Pancreas (tissue), 10 donors: Measurements from ENCODE around the gene KLC1. TPM values are rescaled to one million over a fixed set of nuclear protein-coding genes. Genes with fewer than 3 reads are reported as not detected.
A peak's percentile ranks its signal among the peaks of the same experiment; 100 is the strongest.

Experiments used
- ATAC-seq, 4 donors: fragments of 200-7000 bp; cut with Tn5 transposase; one replicate each; pipeline versions ENCODE4 v1.8.0 to v1.9.1; 2020; ENCODE audit warnings: mild to moderate bottlenecking in 4 of 4, moderate library complexity in 4 of 4
- DNase-seq, 6 donors: peaks; one replicate each; pipeline ENCODE4 v3.0.0-alpha.2; 2020
- FAIRE-seq: peaks from 2 replicates; lab custom pipeline; 2012; peaks lifted over from hg19 to GRCh38; lab: Jason Lieb, UNC
- H3K27ac ChIP-seq, 4 donors: fragments of 200-600 bp; sonication (generic); 1 replicate in 3 of 4; 2 replicates in 1 of 4; pipeline versions ENCODE4 v1.5.0 to v1.8.0; 2020
- H3K27me3 ChIP-seq, 4 donors: fragments of 200-600 bp; one replicate each; pipeline ENCODE4 v1.8.0; 2021
- H3K36me3 ChIP-seq, 3 donors: fragments of 200-600 bp; sonication (generic) in 1 of 3; one replicate each; pipeline versions ENCODE4 v1.5.0 to v1.8.0; 2020 to 2021
- H3K4me1 ChIP-seq, 3 donors: fragments of 200-600 bp; one replicate each; pipeline ENCODE4 v1.8.0; 2021
- H3K4me3 ChIP-seq, 4 donors: fragments of 200-600 bp; sonication (generic) in 2 of 4; one replicate each; pipeline versions ENCODE4 v1.5.0 to v1.8.0; 2020 to 2021
- H3K9me3 ChIP-seq, 4 donors: fragments of 200-600 bp; one replicate each; pipeline ENCODE4 v1.8.0; 2021
- WGBS, 2 donors: extraction: QIAGEN DNeasy Blood & Tissue Kit; methylation state at CpG; one replicate each; pipeline ENCODE4 v1.1.7; 2013; 5-methylcytosine and 5-hydroxymethylcytosine counted together
- intact Hi-C, 3 donors: fragments of 100-400 bp; cut with DNase I; formaldehyde crosslinking; loops; one replicate each; pipeline versions ENCODE4 v1.11.1 to v1.14.2; 2022
- polyA plus RNA-seq, 2 donors: library from polyadenylated mRNA; stranded (reverse); fragments of 200-250 nt; gene quantifications; one replicate each; pipeline ENCODE4 v1.2.3, GENCODE V29; 2013
- total RNA-seq, 6 donors: library from RNA; stranded (reverse); fragmentation: NEBNext Ultra II Directional in 4 of 6; extraction: Animal tissue kit (Norgen Biotek cat#: 25700) in 4 of 6; gene quantifications; one replicate each; pipeline versions ENCODE4 v1.2.1 to v1.2.4, GENCODE V29; 2021 to 2023
- TF ChIP-seq, protein P1 (sequence below), 4 donors: fragments of 200-600 bp; sonication (generic) in 3 of 4; IDR thresholded peaks; one replicate each; pipeline versions ENCODE4 v1.5.0 to v1.8.0; 2021; ENCODE audit warnings: antibody characterized with exemption in 4 of 4
- donor health status: healthy with polysubstance abuse.
- donor health status: DM: no; HTN: no; CAD: no; lungs with moderate emphysema.
- donor health status: DM: no; HTN: no; CAD: no.
- donor health status: control.
- donor health status: control.
- donor health status: Bipolar disorder and iron deficiency.
- donor health status: DM: yes; HTN: yes; CAD: no.
- donor health status: DM: no; HTN: no; CAD: no.
- donor health status: DM: no; HTN: no; CAD: no.
- donor health status: DM: yes; HTN: yes; CAD: no.

KLC1 gene
- total and polyA plus RNA-seq, 8 donors: 36.1 to 91.0 (median 51.6) TPM

DNA sequence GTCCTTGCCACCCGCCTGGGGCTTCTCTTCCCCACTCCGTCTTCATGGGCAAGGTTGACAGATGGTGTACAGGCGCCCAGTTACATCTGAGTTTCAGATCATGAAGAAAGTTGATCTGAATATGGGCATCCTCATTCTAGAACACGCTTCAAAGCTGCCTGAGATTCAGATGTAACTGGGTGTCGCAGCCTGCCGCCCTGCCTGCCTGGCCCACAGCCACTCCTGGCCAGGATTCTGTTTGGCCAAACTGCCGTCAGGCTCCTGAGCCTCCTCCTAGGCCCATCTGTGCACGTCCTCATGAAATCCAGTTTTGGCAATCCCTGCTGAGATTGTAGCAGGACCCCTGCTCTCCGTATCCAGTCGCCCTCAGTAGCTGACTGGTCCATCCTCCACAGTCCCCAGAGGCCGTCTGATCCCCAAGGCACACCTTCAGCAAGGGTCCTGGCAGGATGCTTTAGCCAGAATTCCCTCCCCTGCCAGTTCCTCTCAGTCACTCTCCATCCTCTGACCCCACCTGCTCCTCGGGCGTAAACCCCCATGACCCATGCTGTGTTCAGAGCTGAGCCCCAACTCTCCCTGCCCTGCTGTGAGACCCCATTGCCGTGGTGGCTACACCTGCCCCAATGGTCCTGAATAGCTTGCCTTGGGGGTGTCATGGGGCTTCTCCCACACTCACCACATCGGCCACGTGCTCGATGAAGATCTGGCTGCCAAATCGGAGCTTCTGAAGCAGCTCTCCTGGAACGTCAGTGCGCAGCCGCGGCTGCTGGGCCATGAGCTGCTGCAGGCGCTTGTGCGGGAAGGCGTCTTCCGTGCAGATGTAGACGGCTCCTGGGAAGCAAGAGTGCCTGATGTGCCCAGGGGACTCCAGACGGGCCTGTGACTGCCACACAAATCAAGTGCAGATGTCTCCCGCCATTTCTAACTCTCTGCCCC is 73.8 kb downstream of the KLC1 start:
- Histone ChIP-seq H3K36me3 (peaks cover 0 to 8% (median 0%) of the 10 kb centered on the region in 3 donors), H3K27ac (no peak overlapping the region)
- peak in 2 of 6 donors; percentile 15 to 55 for DNase-seq

DNA sequence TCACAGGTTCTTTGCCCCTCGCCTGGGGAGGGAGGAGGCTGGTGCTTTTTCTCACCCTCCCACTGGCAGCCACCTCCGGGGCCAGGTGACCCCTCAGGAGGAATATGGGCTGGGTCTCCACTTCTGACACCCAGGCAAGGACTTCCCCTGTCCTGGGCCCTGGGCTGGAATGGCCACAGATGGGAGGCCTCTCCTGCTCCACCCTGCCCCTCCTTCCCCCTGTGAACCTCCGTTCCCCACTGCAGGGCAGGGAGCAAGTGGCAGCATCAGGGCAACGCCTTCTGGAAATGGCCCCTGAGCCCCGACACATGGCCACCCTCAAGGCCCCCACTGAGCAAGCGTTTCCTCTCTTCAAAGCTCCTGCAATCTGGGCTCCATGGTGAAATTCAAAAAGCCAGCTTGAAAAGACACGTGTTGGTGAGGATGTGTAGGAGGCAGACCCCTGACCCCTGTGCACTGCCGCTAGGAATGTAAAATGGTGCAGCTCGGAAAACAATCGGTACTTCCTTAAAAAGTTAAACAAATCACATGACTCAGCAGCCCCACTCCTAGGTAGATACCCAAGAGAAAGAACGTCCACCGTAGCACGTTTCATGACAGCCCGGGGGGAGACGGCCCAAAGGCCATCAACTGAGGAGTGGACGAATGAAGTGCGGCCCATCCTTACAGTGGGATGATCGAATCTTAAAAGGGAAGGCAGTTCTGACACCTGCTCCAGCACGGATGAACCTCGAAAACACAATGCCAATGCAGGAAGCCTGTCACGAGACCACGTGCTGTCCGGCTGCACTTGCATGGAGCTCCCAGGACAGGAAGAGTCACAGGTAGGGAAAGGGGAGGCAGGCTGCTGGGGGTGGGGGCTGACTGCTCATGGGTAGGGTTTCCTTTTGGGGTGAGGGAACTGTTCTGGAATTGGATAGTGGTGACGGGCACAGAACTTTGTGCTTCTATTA is 74.7 kb downstream of the KLC1 start:
- no peak overlapping the region for H3K27ac ChIP-seq
- DNase-seq (peak in 1 of 6 donors; percentile 49), FAIRE-seq (no peak), ATAC-seq (no peak)
- intact Hi-C loops: no loop called here
- H3K4me1 ChIP-seq: peaks cover 0 to under 1% (median 0%) of the 10 kb centered on the region in 3 donors
- WGBS, 2 donors: 85 to 88% methylated on average over 24 of the region's 24 CpGs
- TF ChIP-seq, protein P1, sequence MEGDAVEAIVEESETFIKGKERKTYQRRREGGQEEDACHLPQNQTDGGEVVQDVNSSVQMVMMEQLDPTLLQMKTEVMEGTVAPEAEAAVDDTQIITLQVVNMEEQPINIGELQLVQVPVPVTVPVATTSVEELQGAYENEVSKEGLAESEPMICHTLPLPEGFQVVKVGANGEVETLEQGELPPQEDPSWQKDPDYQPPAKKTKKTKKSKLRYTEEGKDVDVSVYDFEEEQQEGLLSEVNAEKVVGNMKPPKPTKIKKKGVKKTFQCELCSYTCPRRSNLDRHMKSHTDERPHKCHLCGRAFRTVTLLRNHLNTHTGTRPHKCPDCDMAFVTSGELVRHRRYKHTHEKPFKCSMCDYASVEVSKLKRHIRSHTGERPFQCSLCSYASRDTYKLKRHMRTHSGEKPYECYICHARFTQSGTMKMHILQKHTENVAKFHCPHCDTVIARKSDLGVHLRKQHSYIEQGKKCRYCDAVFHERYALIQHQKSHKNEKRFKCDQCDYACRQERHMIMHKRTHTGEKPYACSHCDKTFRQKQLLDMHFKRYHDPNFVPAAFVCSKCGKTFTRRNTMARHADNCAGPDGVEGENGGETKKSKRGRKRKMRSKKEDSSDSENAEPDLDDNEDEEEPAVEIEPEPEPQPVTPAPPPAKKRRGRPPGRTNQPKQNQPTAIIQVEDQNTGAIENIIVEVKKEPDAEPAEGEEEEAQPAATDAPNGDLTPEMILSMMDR (IDR thresholded peaks at IDR 0.05): no peak
- no peaks in the 10 kb centered on the region for H3K9me3 ChIP-seq
- peaks cover 0 to 8% (median 0%) of the 10 kb centered on the region in 3 donors for H3K36me3 ChIP-seq
- H3K4me3 ChIP-seq: no peak overlapping the region
- no peaks in the 10 kb centered on the region for H3K27me3 ChIP-seq

More for the DNA sequence above, 73.8 kb downstream of the KLC1 start:
- FAIRE-seq (no peak), ATAC-seq (no peak)
- no peaks in the 10 kb centered on the region for H3K9me3 ChIP-seq
- no peak overlapping the region for H3K4me3 ChIP-seq
- H3K27me3 ChIP-seq: no peaks in the 10 kb centered on the region
- 90 to 94% methylated on average over 29 of the region's 29 CpGs for WGBS, 2 donors
- peaks cover 0 to 10% (median 3%) of the 10 kb centered on the region in 3 donors for H3K4me1 ChIP-seq
- TF ChIP-seq, protein P1 (IDR thresholded peaks at IDR 0.05): no peak
- intact Hi-C loops: no loop called here

DNA sequence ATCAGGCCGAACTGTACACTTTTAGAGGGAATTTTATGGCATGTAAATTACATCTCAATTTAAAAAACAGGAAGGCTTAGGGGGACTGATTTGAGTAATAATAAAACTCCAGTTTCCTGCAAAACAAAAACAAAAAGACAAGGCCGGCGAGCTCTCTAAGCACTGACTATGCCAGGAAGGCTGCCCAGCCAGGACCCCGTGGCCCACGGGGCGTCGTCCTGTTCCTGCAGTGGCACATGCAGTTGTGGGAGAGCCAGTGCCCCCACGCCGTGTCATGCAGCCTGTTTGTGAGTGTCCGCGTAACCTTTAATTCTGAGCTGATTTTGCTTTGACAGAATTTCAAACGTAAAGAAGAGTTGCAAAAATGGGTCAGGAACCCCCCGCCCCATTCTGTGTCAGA is 75.7 kb downstream of the KLC1 start:
- Histone ChIP-seq H3K4me1 (no peaks in the 10 kb centered on the region), H3K27ac (peak overlapping the region in 1 of 4 donors; percentile 54), H3K9me3 (no peaks in the 10 kb centered on the region), H3K4me3 (no peak overlapping the region), H3K36me3 (peaks cover 0 to 8% (median 0%) of the 10 kb centered on the region in 3 donors), H3K27me3 (no peaks in the 10 kb centered on the region)
- TF ChIP-seq, protein P1 (IDR thresholded peaks at IDR 0.05): no peak
- intact Hi-C loops: no loop called here
- no peak for FAIRE-seq
- peak in 1 of 6 donors; percentile 20 for DNase-seq
- ATAC-seq: no peak
- WGBS, 2 donors: 83 to 87% methylated on average over 13 of the region's 13 CpGs

DNA sequence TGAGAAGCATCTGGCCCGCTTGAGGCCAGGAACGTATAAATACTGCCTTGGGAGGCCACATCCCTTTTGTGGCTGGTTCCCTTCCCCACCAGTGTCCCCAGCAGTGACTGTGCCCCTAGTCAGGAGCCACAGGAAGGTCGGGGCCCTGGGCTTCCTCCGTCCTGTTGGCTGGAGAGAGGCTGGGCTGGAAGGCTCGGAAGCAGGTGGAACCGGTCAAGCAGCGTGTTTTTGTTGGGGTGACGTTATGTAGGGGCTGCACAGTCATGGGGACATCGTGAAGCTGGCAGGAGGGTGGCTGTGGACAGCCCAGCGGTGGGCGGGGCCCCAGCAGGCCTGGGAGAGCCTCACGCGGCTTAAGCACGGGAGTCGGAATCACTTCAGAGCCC is 76.1 kb downstream of the KLC1 start:
- WGBS, 2 donors: 80 to 86% methylated on average over 15 of the region's 15 CpGs
- H3K9me3 ChIP-seq: no peaks in the 10 kb centered on the region
- ATAC-seq (peak; percentile 23 to 59 (median 45)), FAIRE-seq (no peak), DNase-seq (peak in 2 of 6 donors; percentile 50 to 64)
- peak overlapping the region in 1 of 4 donors; percentile 54 for H3K27ac ChIP-seq
- TF ChIP-seq, protein P1 (IDR thresholded peaks at IDR 0.05): no peak
- H3K27me3 ChIP-seq: no peaks in the 10 kb centered on the region
- H3K4me1 ChIP-seq: no peaks in the 10 kb centered on the region
- no peak overlapping the region for H3K4me3 ChIP-seq
- H3K36me3 ChIP-seq: peaks cover 0 to 8% (median 0%) of the 10 kb centered on the region in 3 donors
- intact Hi-C loops: no loop called here
